Spleen (tissue), 7 donors: Measurements from ENCODE around the gene LRRC18.

Source experiments
- CTCF ChIP-seq, 11 experiments: fragments of 200-600 bp in 7 of 11; fragments of 450-650 bp in 4 of 11; sonication (generic) in 4 of 11; IDR thresholded peaks in 8 of 11; conservative IDR thresholded peaks in 3 of 11; 1 replicate in 7 of 11; 2 replicates in 4 of 11; pipeline versions ENCODE4 v1.4.0 to v1.8.0; 2016 to 2021; ENCODE audit warnings: antibody characterized with exemption in 11 of 11, inconsistent platforms in 4 of 11, mild to moderate bottlenecking in 1 of 11
- POLR2A ChIP-seq, 3 donors: fragments of 450-650 bp; IDR thresholded peaks; one replicate each; pipeline ENCODE4 v1.5.1; 2017; ENCODE audit warnings: antibody characterized with exemption in 3 of 3, mild to moderate bottlenecking in 1 of 3
- donor health status: DM: no; HTN: no; CAD: no; lungs with moderate emphysema.
- donor health status: DM: no; HTN: no; CAD: no.
- donor health status: DM: no; HTN: no; CAD: no.

GRCh38 chr10:48934672-48935501 is 4.8 kb downstream of the LRRC18 start:
- TF ChIP-seq CTCF (IDR thresholded peaks at IDR 0.05 in 8 of 11, conservative IDR thresholded peaks at IDR 0.05 in 3 of 11): no peak
- no peak for TF ChIP-seq POLR2A (IDR thresholded peaks at IDR 0.05)
